GM23338 (cell line): ENCODE results near the gene PPFIBP1.

Experiments used
- CREB1 ChIP-seq: fragments of 250-450 bp; sonication (Bioruptor Pico); IDR thresholded peaks from 2 replicates; pipeline ENCODE4 v1.5.0; 2020; ENCODE audit warnings: low read depth, mild to moderate bottlenecking, moderate library complexity
- ETS1 ChIP-seq: IDR thresholded peaks from 2 replicates; pipeline ENCODE4 v1.6.1; 2016; ENCODE audit warnings: antibody characterized with exemption
- EZH2 ChIP-seq: fragments of 200-600 bp; sonication (generic); IDR thresholded peaks from one replicate; pipeline ENCODE4 v1.8.0; 2017; ENCODE audit warnings: antibody characterized with exemption, mild to moderate bottlenecking, low read depth; ENCODE audit not compliant: unreplicated experiment
- EZH2phosphoT487 ChIP-seq: fragments of 200-600 bp; sonication (generic); IDR thresholded peaks from one replicate; pipeline ENCODE4 v1.8.1; 2018; ENCODE audit warnings: antibody characterized with exemption; ENCODE audit not compliant: unreplicated experiment
- JUNB ChIP-seq: IDR thresholded peaks from one replicate; pipeline ENCODE4 v1.6.1; 2016; ENCODE audit warnings: antibody characterized with exemption; ENCODE audit not compliant: unreplicated experiment
- NANOG ChIP-seq: IDR thresholded peaks from 2 replicates; pipeline ENCODE4 v1.6.1; 2016; ENCODE audit warnings: antibody characterized with exemption, borderline replicate concordance
- POLR2AphosphoS5 ChIP-seq: IDR thresholded peaks from 2 replicates; pipeline ENCODE4 v1.6.1; 2016; ENCODE audit warnings: antibody characterized with exemption, low read depth
- ZNF114 ChIP-seq: fragments of 250-450 bp; sonication (Bioruptor Pico); IDR thresholded peaks from 2 replicates; pipeline ENCODE4 v1.5.0; 2020; ENCODE audit warnings: mild to moderate bottlenecking, moderate library complexity
- ZNF462 ChIP-seq: fragments of 250-450 bp; sonication (Bioruptor Pico); IDR thresholded peaks from 2 replicates; pipeline ENCODE4 v1.5.0; 2020; ENCODE audit warnings: mild to moderate bottlenecking, moderate library complexity
- TF ChIP-seq, protein P1 (sequence below), 2 experiments: fragments of 200-600 bp in 1 of 2; sonication (generic) in 1 of 2; conservative IDR thresholded peaks; 2 replicates each; pipeline versions ENCODE4 v1.5.1 to v1.6.1; 2016 to 2017; ENCODE audit warnings: antibody characterized with exemption in 2 of 2, low read depth in 2 of 2, mild to moderate bottlenecking in 2 of 2, moderate library complexity in 1 of 2
- TF ChIP-seq, protein P2 (sequence below): IDR thresholded peaks from one replicate; pipeline ENCODE4 v1.6.1; 2018; ENCODE audit warnings: antibody characterized with exemption; ENCODE audit not compliant: unreplicated experiment

GRCh38 chr12:27583981-27584380 is 60.0 kb downstream of the PPFIBP1 start:
- TF ChIP-seq, protein P1, sequence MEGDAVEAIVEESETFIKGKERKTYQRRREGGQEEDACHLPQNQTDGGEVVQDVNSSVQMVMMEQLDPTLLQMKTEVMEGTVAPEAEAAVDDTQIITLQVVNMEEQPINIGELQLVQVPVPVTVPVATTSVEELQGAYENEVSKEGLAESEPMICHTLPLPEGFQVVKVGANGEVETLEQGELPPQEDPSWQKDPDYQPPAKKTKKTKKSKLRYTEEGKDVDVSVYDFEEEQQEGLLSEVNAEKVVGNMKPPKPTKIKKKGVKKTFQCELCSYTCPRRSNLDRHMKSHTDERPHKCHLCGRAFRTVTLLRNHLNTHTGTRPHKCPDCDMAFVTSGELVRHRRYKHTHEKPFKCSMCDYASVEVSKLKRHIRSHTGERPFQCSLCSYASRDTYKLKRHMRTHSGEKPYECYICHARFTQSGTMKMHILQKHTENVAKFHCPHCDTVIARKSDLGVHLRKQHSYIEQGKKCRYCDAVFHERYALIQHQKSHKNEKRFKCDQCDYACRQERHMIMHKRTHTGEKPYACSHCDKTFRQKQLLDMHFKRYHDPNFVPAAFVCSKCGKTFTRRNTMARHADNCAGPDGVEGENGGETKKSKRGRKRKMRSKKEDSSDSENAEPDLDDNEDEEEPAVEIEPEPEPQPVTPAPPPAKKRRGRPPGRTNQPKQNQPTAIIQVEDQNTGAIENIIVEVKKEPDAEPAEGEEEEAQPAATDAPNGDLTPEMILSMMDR (conservative IDR thresholded peaks at IDR 0.05; ENCODE audit: low read depth in 2 of 2) = no peak
- TF ChIP-seq POLR2AphosphoS5 = no peak
- TF ChIP-seq EZH2 = no peak
- no peak for TF ChIP-seq EZH2phosphoT487
- TF ChIP-seq, protein P2, sequence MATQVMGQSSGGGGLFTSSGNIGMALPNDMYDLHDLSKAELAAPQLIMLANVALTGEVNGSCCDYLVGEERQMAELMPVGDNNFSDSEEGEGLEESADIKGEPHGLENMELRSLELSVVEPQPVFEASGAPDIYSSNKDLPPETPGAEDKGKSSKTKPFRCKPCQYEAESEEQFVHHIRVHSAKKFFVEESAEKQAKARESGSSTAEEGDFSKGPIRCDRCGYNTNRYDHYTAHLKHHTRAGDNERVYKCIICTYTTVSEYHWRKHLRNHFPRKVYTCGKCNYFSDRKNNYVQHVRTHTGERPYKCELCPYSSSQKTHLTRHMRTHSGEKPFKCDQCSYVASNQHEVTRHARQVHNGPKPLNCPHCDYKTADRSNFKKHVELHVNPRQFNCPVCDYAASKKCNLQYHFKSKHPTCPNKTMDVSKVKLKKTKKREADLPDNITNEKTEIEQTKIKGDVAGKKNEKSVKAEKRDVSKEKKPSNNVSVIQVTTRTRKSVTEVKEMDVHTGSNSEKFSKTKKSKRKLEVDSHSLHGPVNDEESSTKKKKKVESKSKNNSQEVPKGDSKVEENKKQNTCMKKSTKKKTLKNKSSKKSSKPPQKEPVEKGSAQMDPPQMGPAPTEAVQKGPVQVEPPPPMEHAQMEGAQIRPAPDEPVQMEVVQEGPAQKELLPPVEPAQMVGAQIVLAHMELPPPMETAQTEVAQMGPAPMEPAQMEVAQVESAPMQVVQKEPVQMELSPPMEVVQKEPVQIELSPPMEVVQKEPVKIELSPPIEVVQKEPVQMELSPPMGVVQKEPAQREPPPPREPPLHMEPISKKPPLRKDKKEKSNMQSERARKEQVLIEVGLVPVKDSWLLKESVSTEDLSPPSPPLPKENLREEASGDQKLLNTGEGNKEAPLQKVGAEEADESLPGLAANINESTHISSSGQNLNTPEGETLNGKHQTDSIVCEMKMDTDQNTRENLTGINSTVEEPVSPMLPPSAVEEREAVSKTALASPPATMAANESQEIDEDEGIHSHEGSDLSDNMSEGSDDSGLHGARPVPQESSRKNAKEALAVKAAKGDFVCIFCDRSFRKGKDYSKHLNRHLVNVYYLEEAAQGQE = no peak
- TF ChIP-seq JUNB = no peak
- TF ChIP-seq NANOG = no peak
- TF ChIP-seq ZNF462 (CRISPR knock-in tag) = no peak
- no peak for TF ChIP-seq CREB1 (CRISPR knock-in tag)
- TF ChIP-seq ZNF114 (CRISPR knock-in tag) = no peak
- no peak for TF ChIP-seq ETS1
